ENCODE results near the gene FBXO4.

The FBXO4 gene

DNA sequence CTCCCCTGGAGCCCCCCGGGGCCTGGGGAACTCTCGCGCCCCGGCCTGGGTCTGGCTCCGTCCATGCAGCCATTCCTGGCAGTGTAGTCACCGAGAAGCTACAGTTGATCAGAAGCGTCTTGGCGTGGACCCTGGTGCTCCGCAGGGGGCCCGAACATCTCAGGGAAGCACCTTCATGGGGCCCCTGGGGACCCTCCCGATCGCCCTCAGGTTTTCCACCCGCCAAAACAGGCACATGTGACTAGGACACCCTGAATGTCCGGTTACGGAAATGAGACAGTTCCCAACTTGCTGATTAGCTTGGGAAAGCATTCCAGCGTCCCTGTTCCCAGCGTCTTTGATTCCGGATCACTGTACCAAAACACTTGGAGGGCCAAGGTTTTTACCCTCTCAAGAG, 472 bp downstream of the FBXO4 start:
- TF ChIP-seq ZNF70 (CRISPR knock-in tag; IDR thresholded peaks at IDR 0.05) (no peak), BACH2 (CRISPR knock-in tag; IDR thresholded peaks at IDR 0.05; ENCODE audit: borderline replicate concordance) (no peak), ARNTL (CRISPR knock-in tag; IDR thresholded peaks at IDR 0.05; ENCODE audit: borderline replicate concordance, low read depth) (no peak)
- no peak; the same call in 2 of the 3 replicates for ATAC-seq

DNA sequence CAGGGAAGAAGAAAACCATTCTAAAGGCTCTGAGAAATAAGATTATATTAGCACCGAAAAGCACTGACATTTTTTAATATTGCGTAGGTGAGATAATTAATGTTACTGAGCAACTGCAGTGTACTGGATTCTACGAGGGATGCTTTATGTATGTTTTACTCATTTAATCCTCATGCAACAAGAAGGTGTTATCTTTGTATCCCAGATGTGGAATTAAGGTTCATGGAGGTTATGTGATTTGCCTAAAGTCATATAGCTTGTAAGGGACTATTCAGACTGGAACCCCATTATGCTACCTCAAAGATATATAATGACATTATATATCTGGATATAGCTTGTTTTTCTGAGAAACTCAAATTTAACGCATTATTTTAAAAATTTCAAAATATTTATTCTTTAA, 2.5 kb downstream of the FBXO4 start:
- TF ChIP-seq, protein P1, sequence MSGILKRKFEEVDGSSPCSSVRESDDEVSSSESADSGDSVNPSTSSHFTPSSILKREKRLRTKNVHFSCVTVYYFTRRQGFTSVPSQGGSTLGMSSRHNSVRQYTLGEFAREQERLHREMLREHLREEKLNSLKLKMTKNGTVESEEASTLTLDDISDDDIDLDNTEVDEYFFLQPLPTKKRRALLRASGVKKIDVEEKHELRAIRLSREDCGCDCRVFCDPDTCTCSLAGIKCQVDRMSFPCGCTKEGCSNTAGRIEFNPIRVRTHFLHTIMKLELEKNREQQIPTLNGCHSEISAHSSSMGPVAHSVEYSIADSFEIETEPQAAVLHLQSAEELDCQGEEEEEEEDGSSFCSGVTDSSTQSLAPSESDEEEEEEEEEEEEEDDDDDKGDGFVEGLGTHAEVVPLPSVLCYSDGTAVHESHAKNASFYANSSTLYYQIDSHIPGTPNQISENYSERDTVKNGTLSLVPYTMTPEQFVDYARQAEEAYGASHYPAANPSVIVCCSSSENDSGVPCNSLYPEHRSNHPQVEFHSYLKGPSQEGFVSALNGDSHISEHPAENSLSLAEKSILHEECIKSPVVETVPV (CRISPR knock-in tag; IDR thresholded peaks at IDR 0.05): no peak
- no peak for TF ChIP-seq PPARA (CRISPR knock-in tag; IDR thresholded peaks at IDR 0.05; ENCODE audit: borderline replicate concordance)
- TF ChIP-seq ZFP30 (CRISPR knock-in tag; IDR thresholded peaks at IDR 0.05): no peak
- TF ChIP-seq ZFP3 (CRISPR knock-in tag; IDR thresholded peaks at IDR 0.05): no peak
- no peak for TF ChIP-seq ARNTL (CRISPR knock-in tag; IDR thresholded peaks at IDR 0.05; ENCODE audit: borderline replicate concordance, low read depth)
- TF ChIP-seq OSR1 (CRISPR knock-in tag; IDR thresholded peaks at IDR 0.05): no peak
- no peak for TF ChIP-seq ESRRG (CRISPR knock-in tag; IDR thresholded peaks at IDR 0.05)
- TF ChIP-seq SNAI2 (CRISPR knock-in tag; IDR thresholded peaks at IDR 0.05): no peak
- no peak for TF ChIP-seq TOX (CRISPR knock-in tag; IDR thresholded peaks at IDR 0.05; ENCODE audit: borderline replicate concordance)
- TF ChIP-seq, protein P2, sequence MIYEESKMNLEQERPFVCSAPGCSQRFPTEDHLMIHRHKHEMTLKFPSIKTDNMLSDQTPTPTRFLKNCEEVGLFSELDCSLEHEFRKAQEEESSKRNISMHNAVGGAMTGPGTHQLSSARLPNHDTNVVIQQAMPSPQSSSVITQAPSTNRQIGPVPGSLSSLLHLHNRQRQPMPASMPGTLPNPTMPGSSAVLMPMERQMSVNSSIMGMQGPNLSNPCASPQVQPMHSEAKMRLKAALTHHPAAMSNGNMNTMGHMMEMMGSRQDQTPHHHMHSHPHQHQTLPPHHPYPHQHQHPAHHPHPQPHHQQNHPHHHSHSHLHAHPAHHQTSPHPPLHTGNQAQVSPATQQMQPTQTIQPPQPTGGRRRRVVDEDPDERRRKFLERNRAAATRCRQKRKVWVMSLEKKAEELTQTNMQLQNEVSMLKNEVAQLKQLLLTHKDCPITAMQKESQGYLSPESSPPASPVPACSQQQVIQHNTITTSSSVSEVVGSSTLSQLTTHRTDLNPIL (CRISPR knock-in tag; IDR thresholded peaks at IDR 0.05; ENCODE audit: low read depth): no peak
- TF ChIP-seq, protein P3, sequence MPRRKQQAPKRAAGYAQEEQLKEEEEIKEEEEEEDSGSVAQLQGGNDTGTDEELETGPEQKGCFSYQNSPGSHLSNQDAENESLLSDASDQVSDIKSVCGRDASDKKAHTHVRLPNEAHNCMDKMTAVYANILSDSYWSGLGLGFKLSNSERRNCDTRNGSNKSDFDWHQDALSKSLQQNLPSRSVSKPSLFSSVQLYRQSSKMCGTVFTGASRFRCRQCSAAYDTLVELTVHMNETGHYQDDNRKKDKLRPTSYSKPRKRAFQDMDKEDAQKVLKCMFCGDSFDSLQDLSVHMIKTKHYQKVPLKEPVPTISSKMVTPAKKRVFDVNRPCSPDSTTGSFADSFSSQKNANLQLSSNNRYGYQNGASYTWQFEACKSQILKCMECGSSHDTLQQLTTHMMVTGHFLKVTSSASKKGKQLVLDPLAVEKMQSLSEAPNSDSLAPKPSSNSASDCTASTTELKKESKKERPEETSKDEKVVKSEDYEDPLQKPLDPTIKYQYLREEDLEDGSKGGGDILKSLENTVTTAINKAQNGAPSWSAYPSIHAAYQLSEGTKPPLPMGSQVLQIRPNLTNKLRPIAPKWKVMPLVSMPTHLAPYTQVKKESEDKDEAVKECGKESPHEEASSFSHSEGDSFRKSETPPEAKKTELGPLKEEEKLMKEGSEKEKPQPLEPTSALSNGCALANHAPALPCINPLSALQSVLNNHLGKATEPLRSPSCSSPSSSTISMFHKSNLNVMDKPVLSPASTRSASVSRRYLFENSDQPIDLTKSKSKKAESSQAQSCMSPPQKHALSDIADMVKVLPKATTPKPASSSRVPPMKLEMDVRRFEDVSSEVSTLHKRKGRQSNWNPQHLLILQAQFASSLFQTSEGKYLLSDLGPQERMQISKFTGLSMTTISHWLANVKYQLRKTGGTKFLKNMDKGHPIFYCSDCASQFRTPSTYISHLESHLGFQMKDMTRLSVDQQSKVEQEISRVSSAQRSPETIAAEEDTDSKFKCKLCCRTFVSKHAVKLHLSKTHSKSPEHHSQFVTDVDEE (CRISPR knock-in tag; IDR thresholded peaks at IDR 0.05): no peak
- TF ChIP-seq RARB (CRISPR knock-in tag; IDR thresholded peaks at IDR 0.05): no peak
- no peak for TF ChIP-seq BACH2 (CRISPR knock-in tag; IDR thresholded peaks at IDR 0.05; ENCODE audit: borderline replicate concordance)
- TF ChIP-seq TCF4 (CRISPR knock-in tag; IDR thresholded peaks at IDR 0.05; ENCODE audit: borderline replicate concordance): no peak
- no peak for TF ChIP-seq ZC3H10 (CRISPR knock-in tag; IDR thresholded peaks at IDR 0.05)
- TF ChIP-seq GLIS3 (CRISPR knock-in tag; IDR thresholded peaks at IDR 0.05): no peak
- TF ChIP-seq, protein P4, sequence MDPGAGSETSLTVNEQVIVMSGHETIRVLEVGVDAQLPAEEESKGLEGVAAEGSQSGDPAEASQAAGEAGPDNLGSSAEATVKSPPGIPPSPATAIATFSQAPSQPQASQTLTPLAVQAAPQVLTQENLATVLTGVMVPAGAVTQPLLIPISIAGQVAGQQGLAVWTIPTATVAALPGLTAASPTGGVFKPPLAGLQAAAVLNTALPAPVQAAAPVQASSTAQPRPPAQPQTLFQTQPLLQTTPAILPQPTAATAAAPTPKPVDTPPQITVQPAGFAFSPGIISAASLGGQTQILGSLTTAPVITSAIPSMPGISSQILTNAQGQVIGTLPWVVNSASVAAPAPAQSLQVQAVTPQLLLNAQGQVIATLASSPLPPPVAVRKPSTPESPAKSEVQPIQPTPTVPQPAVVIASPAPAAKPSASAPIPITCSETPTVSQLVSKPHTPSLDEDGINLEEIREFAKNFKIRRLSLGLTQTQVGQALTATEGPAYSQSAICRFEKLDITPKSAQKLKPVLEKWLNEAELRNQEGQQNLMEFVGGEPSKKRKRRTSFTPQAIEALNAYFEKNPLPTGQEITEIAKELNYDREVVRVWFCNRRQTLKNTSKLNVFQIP (CRISPR knock-in tag; IDR thresholded peaks at IDR 0.05; ENCODE audit: borderline replicate concordance, low read depth): no peak
- no peak for TF ChIP-seq ZNF70 (CRISPR knock-in tag; IDR thresholded peaks at IDR 0.05)
- TF ChIP-seq, protein P5, sequence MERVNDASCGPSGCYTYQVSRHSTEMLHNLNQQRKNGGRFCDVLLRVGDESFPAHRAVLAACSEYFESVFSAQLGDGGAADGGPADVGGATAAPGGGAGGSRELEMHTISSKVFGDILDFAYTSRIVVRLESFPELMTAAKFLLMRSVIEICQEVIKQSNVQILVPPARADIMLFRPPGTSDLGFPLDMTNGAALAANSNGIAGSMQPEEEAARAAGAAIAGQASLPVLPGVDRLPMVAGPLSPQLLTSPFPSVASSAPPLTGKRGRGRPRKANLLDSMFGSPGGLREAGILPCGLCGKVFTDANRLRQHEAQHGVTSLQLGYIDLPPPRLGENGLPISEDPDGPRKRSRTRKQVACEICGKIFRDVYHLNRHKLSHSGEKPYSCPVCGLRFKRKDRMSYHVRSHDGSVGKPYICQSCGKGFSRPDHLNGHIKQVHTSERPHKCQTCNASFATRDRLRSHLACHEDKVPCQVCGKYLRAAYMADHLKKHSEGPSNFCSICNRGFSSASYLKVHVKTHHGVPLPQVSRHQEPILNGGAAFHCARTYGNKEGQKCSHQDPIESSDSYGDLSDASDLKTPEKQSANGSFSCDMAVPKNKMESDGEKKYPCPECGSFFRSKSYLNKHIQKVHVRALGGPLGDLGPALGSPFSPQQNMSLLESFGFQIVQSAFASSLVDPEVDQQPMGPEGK (CRISPR knock-in tag; IDR thresholded peaks at IDR 0.05; ENCODE audit: borderline replicate concordance): no peak
- no peak for ATAC-seq

DNA sequence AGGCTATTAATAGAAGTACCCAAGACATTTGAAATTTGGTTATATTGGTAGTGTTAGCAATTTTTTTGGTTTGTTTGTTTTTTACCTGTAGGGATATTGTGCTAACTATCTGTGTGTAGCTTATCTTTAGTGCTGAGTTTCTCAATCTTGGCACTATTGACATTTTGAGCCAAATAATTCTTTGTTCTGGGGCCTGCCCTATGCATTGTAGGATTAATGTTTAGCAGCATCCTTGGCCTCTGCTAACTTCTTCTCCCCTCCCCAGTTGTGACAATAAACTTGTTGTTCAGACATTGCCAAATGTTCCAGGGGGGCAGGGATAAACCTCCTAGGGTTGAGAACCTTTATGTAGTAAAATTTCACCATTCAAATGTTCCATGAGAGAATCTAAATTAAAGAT, 4.0 kb downstream of the FBXO4 start:
- ATAC-seq: no peak
- no peak for TF ChIP-seq BACH2 (CRISPR knock-in tag; IDR thresholded peaks at IDR 0.05; ENCODE audit: borderline replicate concordance)
- TF ChIP-seq ZNF565 (CRISPR knock-in tag; conservative IDR thresholded peaks at IDR 0.05; ENCODE audit: low read depth): no peak
- TF ChIP-seq TOX (CRISPR knock-in tag; IDR thresholded peaks at IDR 0.05; ENCODE audit: borderline replicate concordance): no peak
- TF ChIP-seq, protein P2 (CRISPR knock-in tag; IDR thresholded peaks at IDR 0.05; ENCODE audit: low read depth): no peak
- no peak for TF ChIP-seq ZFP3 (CRISPR knock-in tag; IDR thresholded peaks at IDR 0.05)
- TF ChIP-seq SNAI2 (CRISPR knock-in tag; IDR thresholded peaks at IDR 0.05): no peak
